HL-60/S4 treated with retinoic acid at 250 ng/mL for 4 days and 3 days (cell line): ENCODE measurements around the gene ITGB5.

Experiments used
- in situ Hi-C: fragments of 300-500 bp; cut with MboI; formaldehyde crosslinking; loops from 2 replicates; pipeline ENCODE4 v1.7.0; 2022; ENCODE audit warnings: low sequenced_read_pairs

ITGB5 gene

DNA sequence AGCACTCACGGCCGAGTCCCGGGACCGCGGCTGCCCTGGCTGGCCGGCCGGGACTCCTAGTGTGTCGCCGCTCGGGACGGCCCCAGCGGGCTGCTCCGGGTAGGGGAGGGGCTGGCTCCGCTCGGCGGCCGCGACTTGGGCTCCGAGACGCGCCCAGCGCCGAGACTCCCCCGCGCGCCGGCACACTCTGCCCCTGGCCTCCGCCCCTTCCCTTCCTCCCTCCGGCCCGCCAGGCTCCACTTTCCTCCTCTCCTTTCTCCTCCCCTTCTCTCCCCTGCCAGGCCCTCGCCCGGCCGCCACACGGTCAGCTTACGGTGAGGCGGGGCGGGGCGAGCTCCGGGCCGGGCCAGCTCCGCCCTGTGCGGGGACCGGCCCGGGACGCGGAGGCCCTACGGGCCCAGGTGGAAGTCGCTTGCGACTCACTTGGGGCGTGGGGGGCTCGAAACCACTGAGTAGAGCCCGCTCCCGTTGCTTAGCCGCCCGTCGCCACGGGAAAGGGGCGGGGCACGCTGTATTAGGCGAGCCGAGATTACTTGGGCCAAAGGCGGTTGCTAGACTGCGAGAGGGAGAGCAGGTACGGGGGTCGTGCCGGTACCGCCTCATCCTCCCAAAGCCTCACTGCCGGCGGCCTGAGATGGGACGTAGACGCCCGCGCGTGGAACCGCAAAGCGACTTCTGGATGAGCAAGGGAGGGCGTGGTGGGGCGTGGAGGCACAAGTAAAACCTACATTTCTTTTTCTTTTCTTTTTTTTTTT lies at the start of gene ITGB5:
Gene ITGB5 (minus strand): TSS at position 189 of the 755 bp plus-strand sequence. CDS start 365 bp downstream, outside the sequence.
- in situ Hi-C loops, result no loop called here

- in situ Hi-C loops, result no loop called here
Observed at GRCh38 chr3:124935794-124936542, 48.8 kb upstream of the ITGB5 start.

DNA sequence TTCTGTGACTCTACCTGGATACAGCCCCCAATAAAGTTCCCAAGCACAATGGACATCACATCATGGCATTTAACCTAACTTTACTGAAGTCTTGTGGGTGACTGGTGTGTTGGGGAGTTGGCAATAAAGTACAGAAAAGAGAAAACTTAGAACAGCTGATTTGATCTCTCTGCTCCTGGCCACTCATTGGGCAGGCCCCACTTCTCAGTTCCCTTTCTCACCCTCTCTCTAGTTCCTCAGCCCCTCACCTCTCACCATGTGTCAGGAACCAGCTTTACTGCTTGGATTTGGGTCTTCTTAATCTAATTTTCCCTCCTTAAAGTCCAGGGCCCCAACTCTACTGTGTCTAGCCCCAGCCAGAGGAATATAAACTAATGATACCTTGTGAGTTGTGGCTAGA lies 48.1 kb upstream of the ITGB5 start:
- in situ Hi-C loops, result no loop called here

- in situ Hi-C loops, result no loop called here
Observed at GRCh38 chr3:124934577-124934976, 47.4 kb upstream of the ITGB5 start, which contains the start of gene MUC13. TSS of gene MUC13 (minus strand) at chr3:124934751. CDS start at chr3:124934712, 39 bp downstream.

DNA sequence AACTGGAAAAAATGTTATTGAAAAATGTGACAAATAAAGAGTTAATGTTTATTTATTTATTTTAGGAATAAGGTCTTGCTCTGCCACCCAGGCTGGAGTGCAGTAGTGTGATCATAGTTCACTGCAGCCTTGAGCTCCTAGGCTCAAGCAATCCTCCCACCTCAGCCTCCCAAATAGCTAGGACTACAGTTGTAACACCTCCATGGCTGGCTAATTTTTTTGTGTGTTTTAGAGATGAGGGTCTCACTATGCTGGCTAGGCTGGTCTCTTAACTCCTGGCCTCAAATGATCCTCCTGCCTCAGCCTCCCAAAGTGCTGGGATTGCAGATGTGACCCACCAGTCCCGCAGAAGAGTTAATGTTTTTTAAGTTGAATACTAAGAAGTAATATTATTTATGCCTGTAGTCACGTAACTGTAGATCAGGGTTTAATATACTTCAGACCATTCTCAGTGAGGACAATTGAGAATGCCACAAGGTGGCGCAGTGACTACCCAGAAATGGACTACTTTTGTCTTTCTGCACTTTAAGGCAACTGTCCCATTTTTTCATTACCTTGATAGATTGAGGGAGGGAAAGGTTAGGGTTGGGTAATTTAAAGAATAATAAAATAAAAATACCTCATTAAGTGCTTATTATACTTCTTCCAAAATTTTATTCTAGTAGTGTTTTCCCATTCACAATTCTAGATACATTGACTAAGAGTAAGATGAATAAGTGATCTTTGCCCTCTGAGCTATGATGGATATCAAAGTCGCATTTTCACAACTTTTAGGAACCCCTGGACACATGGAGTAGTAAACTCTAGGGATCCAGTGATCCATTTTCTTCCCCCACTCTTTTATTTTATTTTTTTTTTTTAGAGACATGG lies 41.4 kb upstream of the ITGB5 start:
- in situ Hi-C loops, result no loop called here

DNA sequence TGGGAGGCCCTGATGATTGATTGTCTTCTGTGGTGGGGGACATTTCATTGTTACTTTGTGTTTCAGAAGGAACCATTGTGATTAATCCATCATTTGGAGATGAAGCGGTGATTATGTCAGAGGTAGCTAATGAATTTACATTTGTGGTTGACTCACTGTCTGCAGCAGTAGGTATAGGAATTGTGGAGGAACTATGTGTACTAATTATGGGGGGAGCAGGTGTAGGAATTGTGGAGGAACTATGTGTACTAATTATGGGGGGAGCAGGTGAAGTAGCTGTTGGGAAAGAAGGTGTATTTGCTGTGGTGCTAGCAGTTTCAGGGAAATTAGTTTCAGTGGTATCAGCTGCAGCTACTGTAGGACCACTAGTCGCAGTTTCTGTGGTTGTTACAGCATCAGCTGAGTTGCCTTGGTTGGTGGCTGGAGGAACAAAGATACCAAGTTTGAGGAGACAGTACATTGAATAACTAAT lies 40.4 kb upstream of the ITGB5 start:
- in situ Hi-C loops, result no loop called here

DNA sequence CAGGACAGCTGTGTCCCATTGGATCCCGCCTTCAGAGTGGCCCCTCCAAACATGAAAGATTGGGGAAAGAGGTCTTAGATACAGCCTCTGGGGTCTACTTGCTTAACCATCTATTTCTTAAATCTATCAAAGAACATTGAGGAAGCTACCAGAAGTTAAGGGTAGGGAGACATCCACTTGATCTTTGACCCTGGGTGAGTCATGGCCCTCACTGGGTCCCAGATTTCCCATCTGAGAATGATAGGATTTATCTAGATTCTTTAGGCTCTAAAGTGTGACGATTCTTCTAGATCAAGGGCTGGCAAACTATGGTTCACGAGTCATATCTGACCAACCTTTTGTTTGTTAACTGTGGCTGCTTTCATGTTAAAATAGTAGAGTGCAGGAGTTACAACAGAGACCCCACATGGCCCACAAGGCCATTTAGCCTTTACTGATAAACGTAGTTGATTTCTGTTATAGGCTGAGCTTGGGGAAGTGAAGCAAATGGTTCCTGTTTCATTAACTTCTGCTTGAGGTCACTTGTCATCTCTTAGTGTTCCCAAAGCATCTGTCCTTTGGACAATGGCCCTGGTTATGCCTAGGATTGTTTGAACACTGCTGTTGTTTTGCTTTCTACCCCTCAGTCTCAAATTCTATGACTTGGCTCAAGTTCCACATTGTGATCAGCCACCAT lies 39.4 kb upstream of the ITGB5 start:
- in situ Hi-C loops, result no loop called here

DNA sequence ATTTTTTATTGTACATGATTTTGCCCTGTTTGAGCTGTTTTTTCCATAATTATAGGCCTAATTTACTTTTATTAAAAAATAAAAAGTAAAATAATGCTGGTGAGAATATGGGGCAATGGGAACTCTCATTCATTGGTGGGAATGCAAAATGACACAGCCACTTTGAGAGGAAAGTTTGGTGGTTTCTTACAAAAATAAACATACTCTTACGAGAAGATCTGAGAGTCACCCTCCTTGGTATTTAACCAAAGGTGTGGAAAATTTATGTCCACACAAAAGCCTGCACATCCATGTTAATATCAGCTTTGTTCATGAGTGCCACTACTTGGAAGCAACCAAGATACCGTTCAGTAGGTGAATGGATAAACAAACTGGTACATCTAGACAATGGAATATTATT lies 37.6 kb upstream of the ITGB5 start:
- in situ Hi-C loops, result no loop called here

GRCh38 chr3:124923833-124924232 lies 36.7 kb upstream of the ITGB5 start:
- in situ Hi-C loops, result no loop called here

GRCh38 chr3:124920718-124921117 lies 33.6 kb upstream of the ITGB5 start:
- in situ Hi-C loops, result no loop called here

- in situ Hi-C loops, result no loop called here
Observed at GRCh38 chr3:124919756-124920155, 32.6 kb upstream of the ITGB5 start.

GRCh38 chr3:124918524-124918923 lies 31.4 kb upstream of the ITGB5 start:
- in situ Hi-C loops, result no loop called here

GRCh38 chr3:124916837-124917409 lies 29.8 kb upstream of the ITGB5 start:
- in situ Hi-C loops, result no loop called here

DNA sequence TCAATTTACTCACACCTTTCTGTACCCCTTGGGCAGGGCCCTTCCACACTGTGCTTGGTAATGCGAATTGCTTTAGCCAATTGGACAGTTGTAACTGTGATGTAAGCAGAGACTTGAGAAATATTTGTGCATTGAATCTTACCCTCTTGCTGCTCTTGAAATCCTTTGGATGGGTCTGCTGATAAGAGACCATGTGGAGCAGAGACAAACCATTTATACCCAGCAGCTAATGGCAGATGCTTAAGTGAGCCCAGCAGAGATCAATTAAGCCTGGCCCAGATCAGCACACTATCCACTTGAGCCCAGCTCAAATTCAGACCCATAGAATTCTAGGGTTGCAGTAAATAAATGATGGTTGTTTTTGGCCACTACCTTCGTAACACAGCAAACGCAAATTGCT lies 28.1 kb upstream of the ITGB5 start:
- in situ Hi-C loops, result no loop called here

DNA sequence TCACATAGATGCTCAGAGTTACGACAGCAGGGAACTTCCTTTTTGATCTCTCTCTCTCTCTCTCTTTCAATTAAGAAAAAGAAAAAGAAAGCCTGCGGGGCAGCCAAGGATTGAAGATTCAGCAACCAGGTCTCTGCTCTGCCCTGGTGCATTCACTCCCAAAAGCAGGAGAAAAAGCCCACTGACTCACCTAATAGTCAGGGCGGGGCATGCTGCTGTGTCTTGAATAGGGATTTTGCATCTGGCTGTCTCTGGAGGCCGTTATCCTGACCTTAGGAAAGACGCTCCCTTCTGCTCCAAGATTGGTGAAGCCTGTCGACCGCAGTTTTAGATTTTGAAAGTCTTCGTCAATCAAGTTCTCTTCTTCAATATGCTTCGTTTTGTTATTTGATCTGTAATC lies 20.8 kb upstream of the ITGB5 start:
- in situ Hi-C loops, result loop anchor here (10.0 kb wide), 1 partner anchor 143 kb away; no protein-coding TSS in a partner anchor

DNA sequence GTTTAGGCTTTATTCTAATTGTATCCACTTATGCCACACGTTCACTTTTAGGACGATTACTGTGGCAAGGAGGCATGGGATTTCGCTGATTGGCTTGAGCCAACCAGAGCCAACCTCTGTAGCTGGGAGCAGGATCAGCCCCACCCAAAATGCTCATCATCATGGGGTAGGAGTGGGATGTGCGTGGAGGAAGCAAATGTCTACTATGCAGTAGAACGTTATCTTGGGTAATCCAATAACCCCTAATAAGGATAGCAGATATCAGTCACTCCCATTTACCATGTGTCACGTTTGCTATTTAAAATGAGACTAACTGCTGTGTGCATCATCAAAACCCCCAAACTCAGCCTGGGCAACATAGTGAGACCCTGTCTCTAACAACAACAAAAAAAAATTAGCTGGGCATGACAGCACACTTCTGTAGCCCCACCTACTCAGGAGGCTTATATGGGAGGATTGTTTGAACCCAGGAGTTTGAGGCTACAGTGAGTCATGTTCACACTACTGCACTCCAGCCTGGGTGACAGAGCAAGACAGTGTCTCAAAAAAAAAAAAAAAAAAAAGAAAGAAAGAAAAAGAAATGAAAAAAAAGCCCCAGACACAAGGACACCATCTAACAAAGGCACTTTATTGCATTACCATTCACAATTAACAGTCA lies 17.8 kb upstream of the ITGB5 start:
- in situ Hi-C loops, result loop anchor here (10.0 kb wide), 1 partner anchor 140 kb away; no protein-coding TSS in a partner anchor

GRCh38 chr3:124903896-124904834 lies 17.0 kb upstream of the ITGB5 start:
- in situ Hi-C loops, result loop anchor here (10.0 kb wide), 1 partner anchor 139 kb away; no protein-coding TSS in a partner anchor

GRCh38 chr3:124896824-124897526 lies 9.8 kb upstream of the ITGB5 start:
- in situ Hi-C loops, result no loop called here
